CD14-positive monocyte (primary cell): ENCODE results near the gene NCKAP1. TPM values are rescaled to one million over a fixed set of nuclear protein-coding genes. Genes with fewer than 3 reads are reported as not detected.

ENCODE experiments used
- DNase-seq, 3 donors: peaks; one replicate each; pipeline ENCODE4 v3.0.0-alpha.2; 2011 to 2022
- H2AFZ ChIP-seq: 2 replicates; pipeline ENCODE4 v1.6.0; 2012; ENCODE audit warnings: mild to moderate bottlenecking, low read depth, low read length, inconsistent platforms; ENCODE audit not compliant: insufficient read depth, poor library complexity, severe bottlenecking
- H3K27ac ChIP-seq, 2 donors: 1 replicate in 1 of 2; 2 replicates in 1 of 2; pipeline ENCODE4 v1.5.1; 2012 to 2013; ENCODE audit warnings: low read length in 2 of 2, control low read depth in 1 of 2, inconsistent platforms in 1 of 2, low read depth in 1 of 2, mild to moderate bottlenecking in 1 of 2
- H3K27me3 ChIP-seq, 2 donors: one replicate each; pipeline versions ENCODE4 v1.6.0 to v1.6.1; 2011 to 2013; ENCODE audit warnings: low read length in 2 of 2; ENCODE audit not compliant: control insufficient read depth in 2 of 2, insufficient read depth in 2 of 2
- H3K36me3 ChIP-seq, 2 donors: replicated peaks in 1 of 2; 1 replicate in 1 of 2; 2 replicates in 1 of 2; pipeline versions ENCODE4 v1.5.1 to v1.6.1; 2012 to 2013; ENCODE audit warnings: low read length in 2 of 2, control low read depth in 1 of 2, inconsistent platforms in 1 of 2, mild to moderate bottlenecking in 1 of 2; ENCODE audit not compliant: insufficient read depth in 2 of 2, control insufficient read depth in 1 of 2
- H3K4me1 ChIP-seq, 2 donors: 1 replicate in 1 of 2; 2 replicates in 1 of 2; pipeline versions ENCODE4 v1.5.1 to v1.6.1; 2012 to 2013; ENCODE audit warnings: low read length in 2 of 2, control low read depth in 1 of 2, inconsistent platforms in 1 of 2, mild to moderate bottlenecking in 1 of 2, moderate library complexity in 1 of 2; ENCODE audit not compliant: insufficient read depth in 2 of 2, control insufficient read depth in 1 of 2
- H3K4me2 ChIP-seq: replicated peaks from 2 replicates; pipeline ENCODE3; 2012; ENCODE audit warnings: low read length, moderate library complexity, mild to moderate bottlenecking; ENCODE audit not compliant: poor library complexity, severe bottlenecking; ENCODE audit errors: extremely low read depth
- H3K4me3 ChIP-seq, 3 experiments: fragments of 200-600 bp in 1 of 3; sonication (generic) in 1 of 3; replicated peaks in 1 of 3; 1 replicate in 2 of 3; 2 replicates in 1 of 3; pipeline ENCODE4 v1.5.1; 2011 to 2013; ENCODE audit warnings: low read length in 3 of 3, mild to moderate bottlenecking in 3 of 3, control low read depth in 2 of 3, low read depth in 2 of 3, inconsistent platforms in 1 of 3, moderate library complexity in 1 of 3
- H3K79me2 ChIP-seq: 2 replicates; pipeline ENCODE4 v1.6.0; 2012; ENCODE audit warnings: mild to moderate bottlenecking, control low read depth, inconsistent platforms, low read length, moderate library complexity; ENCODE audit not compliant: insufficient read depth
- H3K9ac ChIP-seq: 2 replicates; pipeline ENCODE4 v1.6.0; 2017; ENCODE audit warnings: low read length, mild to moderate bottlenecking; ENCODE audit not compliant: insufficient read depth, poor library complexity, severe bottlenecking
- H3K9me3 ChIP-seq, 2 donors: replicated peaks in 1 of 2; 1 replicate in 1 of 2; 2 replicates in 1 of 2; pipeline versions ENCODE4 v1.5.1 to v1.6.1; 2012 to 2013; ENCODE audit warnings: low read length in 2 of 2, control low read depth in 1 of 2; ENCODE audit not compliant: control insufficient read depth in 1 of 2, insufficient read depth in 1 of 2
- H4K20me1 ChIP-seq: 2 replicates; pipeline ENCODE4 v1.6.0; 2012; ENCODE audit warnings: mild to moderate bottlenecking, low read length, control low read depth, moderate library complexity; ENCODE audit not compliant: insufficient read depth
- H3K27ac Mint-ChIP-seq, 7 donors: one replicate each; pipeline ENCODE4 v1.8.0; 2020; ENCODE audit warnings: mild to moderate bottlenecking in 7 of 7, mixed read lengths in 7 of 7, moderate library complexity in 6 of 7, inconsistent platforms in 2 of 7
- H3K27me3 Mint-ChIP-seq, 3 donors: one replicate each; pipeline ENCODE4 v1.8.0; 2021 to 2022; ENCODE audit warnings: low read depth in 3 of 3, mild to moderate bottlenecking in 3 of 3, mixed read lengths in 3 of 3, moderate library complexity in 3 of 3, inconsistent platforms in 1 of 3
- H3K36me3 Mint-ChIP-seq, 2 donors: one replicate each; pipeline ENCODE4 v1.8.0; 2020; ENCODE audit warnings: mixed read lengths in 2 of 2, inconsistent platforms in 1 of 2, mild to moderate bottlenecking in 1 of 2
- H3K4me1 Mint-ChIP-seq: one replicate; pipeline ENCODE4 v1.8.0; 2020; ENCODE audit warnings: mild to moderate bottlenecking, mixed read lengths
- H3K4me3 Mint-ChIP-seq, 2 donors: one replicate each; pipeline ENCODE4 v1.8.0; 2020; ENCODE audit warnings: mild to moderate bottlenecking in 2 of 2, mixed read lengths in 2 of 2, moderate library complexity in 1 of 2
- H3K9me3 Mint-ChIP-seq, 7 donors: one replicate each; pipeline ENCODE4 v1.8.0; 2020 to 2022; ENCODE audit warnings: mixed read lengths in 7 of 7, mild to moderate bottlenecking in 6 of 7, moderate library complexity in 6 of 7, inconsistent platforms in 2 of 7
- WGBS: methylation state at CpG from one replicate; pipeline ENCODE4 v1.1.5; 2013; ENCODE audit warnings: missing lambda C conversion rate; ENCODE audit not compliant: insufficient coverage; 5-methylcytosine and 5-hydroxymethylcytosine counted together
- intact Hi-C, 2 donors: fragments of 100-400 bp; cut with micrococcal nuclease; formaldehyde crosslinking; loops; one replicate each; pipeline versions ENCODE4 v1.15.0 to v1.15.1; 2023
- polyA plus RNA-seq, 3 donors: library from polyadenylated mRNA; depleted of rRNA in 1 of 3; unstranded in 2 of 3; stranded (reverse) in 1 of 3; fragments of 300-500 nt in 2 of 3; fragments of >200 nt in 1 of 3; fragmentation: Illumina TruSeq in 2 of 3; gene quantifications; 1 replicate in 2 of 3; 2 replicates in 1 of 3; pipeline ENCODE4 v1.2.3, GENCODE V29; 2012 to 2021
- TF ChIP-seq, protein P1 (sequence below): fragments of 200-600 bp; IDR thresholded peaks from one replicate; pipeline ENCODE4 v1.8.0; 2022; ENCODE audit warnings: antibody characterized with exemption, mild to moderate bottlenecking

The NCKAP1 gene
- polyA plus RNA-seq, 3 donors = 0.01 TPM; not detected in 2

- Mint-ChIP-seq H3K27ac (no peak overlapping the region), H3K4me3 (no peak overlapping the region), H3K27me3 (peaks cover 0 to 2% (median 0%) of the 10 kb centered on the region in 3 donors), H3K36me3 (no peaks in the 10 kb centered on the region), H3K9me3 (peaks cover 0 to 6% (median 0%) of the 10 kb centered on the region in 7 donors), H3K4me1 (no peaks in the 10 kb centered on the region)
- WGBS = no CpG with 5 or more reads among the region's 2 CpGs
- Histone ChIP-seq H3K9me3 (no peaks in the 10 kb centered on the region), H3K4me1 (no peaks in the 10 kb centered on the region), H3K36me3 (no peaks in the 10 kb centered on the region), H4K20me1 (no peaks in the 10 kb centered on the region), H3K4me3 (no peak overlapping the region), H3K79me2 (no peaks in the 10 kb centered on the region), H3K4me2 (no peak overlapping the region), H3K9ac (no peak overlapping the region), H3K27me3 (no peaks in the 10 kb centered on the region), H3K27ac (no peak overlapping the region), H2AFZ (no peak overlapping the region)
- DNase-seq = no peak
- TF ChIP-seq, protein P1, sequence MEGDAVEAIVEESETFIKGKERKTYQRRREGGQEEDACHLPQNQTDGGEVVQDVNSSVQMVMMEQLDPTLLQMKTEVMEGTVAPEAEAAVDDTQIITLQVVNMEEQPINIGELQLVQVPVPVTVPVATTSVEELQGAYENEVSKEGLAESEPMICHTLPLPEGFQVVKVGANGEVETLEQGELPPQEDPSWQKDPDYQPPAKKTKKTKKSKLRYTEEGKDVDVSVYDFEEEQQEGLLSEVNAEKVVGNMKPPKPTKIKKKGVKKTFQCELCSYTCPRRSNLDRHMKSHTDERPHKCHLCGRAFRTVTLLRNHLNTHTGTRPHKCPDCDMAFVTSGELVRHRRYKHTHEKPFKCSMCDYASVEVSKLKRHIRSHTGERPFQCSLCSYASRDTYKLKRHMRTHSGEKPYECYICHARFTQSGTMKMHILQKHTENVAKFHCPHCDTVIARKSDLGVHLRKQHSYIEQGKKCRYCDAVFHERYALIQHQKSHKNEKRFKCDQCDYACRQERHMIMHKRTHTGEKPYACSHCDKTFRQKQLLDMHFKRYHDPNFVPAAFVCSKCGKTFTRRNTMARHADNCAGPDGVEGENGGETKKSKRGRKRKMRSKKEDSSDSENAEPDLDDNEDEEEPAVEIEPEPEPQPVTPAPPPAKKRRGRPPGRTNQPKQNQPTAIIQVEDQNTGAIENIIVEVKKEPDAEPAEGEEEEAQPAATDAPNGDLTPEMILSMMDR = no peak
- intact Hi-C loops = no loop called here
Observed at GRCh38 chr2:182916417-182916816, 121.8 kb downstream of the NCKAP1 start.

- Mint-ChIP-seq H3K27me3 (peaks cover 0 to 2% (median 0%) of the 10 kb centered on the region in 3 donors), H3K4me3 (no peak overlapping the region)
- intact Hi-C loops = no loop called here
Observed at GRCh38 chr2:182915369-182916326, 122.6 kb downstream of the NCKAP1 start.

More at GRCh38 chr2:182915369-182916326, 122.6 kb downstream of the NCKAP1 start:
- H4K20me1 ChIP-seq = no peaks in the 10 kb centered on the region
- H3K79me2 ChIP-seq = no peaks in the 10 kb centered on the region
- H3K4me3 ChIP-seq = no peak overlapping the region
- no peak overlapping the region for H3K9ac ChIP-seq
- no peak overlapping the region for H3K27ac ChIP-seq
- H2AFZ ChIP-seq = no peak overlapping the region
- no peaks in the 10 kb centered on the region for H3K36me3 Mint-ChIP-seq
- WGBS = 93% methylated on average over 3 of the region's 6 CpGs
- H3K4me2 ChIP-seq = no peak overlapping the region
- peaks cover 0 to 6% (median 0%) of the 10 kb centered on the region in 7 donors for H3K9me3 Mint-ChIP-seq
- H3K27me3 ChIP-seq = no peaks in the 10 kb centered on the region
- H3K36me3 ChIP-seq = no peaks in the 10 kb centered on the region
- H3K4me1 ChIP-seq = no peaks in the 10 kb centered on the region
- DNase-seq = no peak
- no peaks in the 10 kb centered on the region for H3K9me3 ChIP-seq
- TF ChIP-seq, protein P1 = no peak
- H3K4me1 Mint-ChIP-seq = no peaks in the 10 kb centered on the region
- no peak overlapping the region for H3K27ac Mint-ChIP-seq
